H1 (cell line): ENCODE data around the gene SHISAL2B. TPM values are rescaled to one million over a fixed set of nuclear protein-coding genes. Genes with fewer than 3 reads are reported as not detected.

Experiments used
- EP300 ChIP-seq, 2 experiments: IDR thresholded peaks; 1 replicate in 1 of 2; 2 replicates in 1 of 2; pipeline ENCODE4 v1.6.1; 2011 to 2012; ENCODE audit warnings: low read depth in 2 of 2, low read length in 2 of 2, mild to moderate bottlenecking in 2 of 2, borderline replicate concordance in 1 of 2, inconsistent platforms in 1 of 2, moderate library complexity in 1 of 2
- TCF12 ChIP-seq: IDR thresholded peaks from 2 replicates; pipeline ENCODE4 v1.6.1; 2011; ENCODE audit warnings: low read depth, mild to moderate bottlenecking, low read length
- TEAD4 ChIP-seq: IDR thresholded peaks from 2 replicates; pipeline ENCODE4 v1.6.1; 2012; ENCODE audit warnings: low read depth, low read length, inconsistent platforms, mixed read lengths
- polyA plus RNA-seq, 7 experiments: library from polyadenylated mRNA; depleted of rRNA in 3 of 7; stranded (reverse) in 5 of 7; unstranded in 2 of 7; fragments of >200 nt in 5 of 7; fragments of 200-250 nt in 2 of 7; gene quantifications; 1 replicate in 5 of 7; 2 replicates in 1 of 7; 4 replicates in 1 of 7; pipeline versions ENCODE4 v1.2.1 to v1.2.3, GENCODE V29; 2011 to 2013; ENCODE audit warnings: missing spikeins in 2 of 7, mixed read lengths in 2 of 7
- total RNA-seq: library from RNA; stranded (reverse); fragmentation: NEBNext Ultra II Directional; extraction: Animal tissue kit (Norgen Biotek cat#: 25700); gene quantifications from 2 replicates; pipeline ENCODE4 v1.2.1, GENCODE V29; 2021

The SHISAL2B gene
- total and polyA plus RNA-seq, 2 of the 8 experiments (the other 6 are each of a cell fraction or from before 2014, with no cell fraction given): 10.6 to 14.2 TPM

GRCh38 chr5:64690417-64691151 is at the start of gene SHISAL2B (continued):
- TF ChIP-seq EP300 (IDR thresholded peaks at IDR 0.05; ENCODE audit: borderline replicate concordance in 1 of 2, low read depth in 2 of 2, low read length in 2 of 2) (no peak), TCF12 (no peak), TEAD4 (no peak)
